ENCODE results near the gene CDC42BPA. TPM values are rescaled to one million over a fixed set of nuclear protein-coding genes. Genes with fewer than 3 reads are reported as not detected.
"Not testable (repeated sequence)": the region's sequence is repeated elsewhere in the genome, so short reads cannot be mapped to it uniquely, and the experiment has no call there.

The CDC42BPA gene
- total and polyA plus RNA-seq, 4 donors, result 8.1 to 71.3 (median 33.0) TPM

- no peak for DNase-seq
Measured at GRCh38 chr1:227244339-227245118, 73.8 kb downstream of the CDC42BPA start.

GRCh38 chr1:227242811-227243682, 75.2 kb downstream of the CDC42BPA start:
- 97 to 98% methylated on average over 2 of the region's 2 CpGs for WGBS, 2 donors
- no peak for ATAC-seq (ENCODE audit: low FRiP score)
- Histone ChIP-seq H3K36me3 (ENCODE audit: control insufficient read depth in 1 of 2, insufficient read depth in 2 of 2, low read length in 1 of 2) (no peaks in the 10 kb centered on the region), H3K4me3 (ENCODE audit: low read length in 2 of 2) (no peak overlapping the region), H3K4me1 (ENCODE audit: control insufficient read depth in 1 of 2, insufficient read depth in 2 of 2, low read length in 2 of 2) (no peaks in the 10 kb centered on the region), H3K27me3 (ENCODE audit: control insufficient read depth in 1 of 2, insufficient read depth in 2 of 2, low read length in 1 of 2) (no peaks in the 10 kb centered on the region), H3K9me3 (ENCODE audit: control insufficient read depth, low read length) (no peaks in the 10 kb centered on the region), H3K27ac (ENCODE audit: low read depth in 1 of 2, low read length in 2 of 2) (no peak overlapping the region)
- intact Hi-C loops (cut with DNase I), result loop anchor here (5.0 to 10.0 kb wide), 3 partner anchors 52 to 194 kb away; partner anchors contain the start of gene CDC42BPA (in 1 of the 2)
- DNase-seq, result no peak

More at GRCh38 chr1:227244339-227245118, 73.8 kb downstream of the CDC42BPA start:
- no peak for ATAC-seq (ENCODE audit: low FRiP score)
- 91 to 92% methylated on average over 2 of the region's 2 CpGs for WGBS, 2 donors
- intact Hi-C loops (cut with DNase I), result loop anchor here (5.0 to 10.0 kb wide), 3 partner anchors 50 to 193 kb away; partner anchors contain the start of gene CDC42BPA (in 1 of the 2)
- Histone ChIP-seq H3K36me3 (ENCODE audit: control insufficient read depth in 1 of 2, insufficient read depth in 2 of 2, low read length in 1 of 2) (no peaks in the 10 kb centered on the region), H3K27me3 (ENCODE audit: control insufficient read depth in 1 of 2, insufficient read depth in 2 of 2, low read length in 1 of 2) (no peaks in the 10 kb centered on the region), H3K4me3 (ENCODE audit: low read length in 2 of 2) (no peak overlapping the region), H3K27ac (ENCODE audit: low read depth in 1 of 2, low read length in 2 of 2) (no peak overlapping the region), H3K9me3 (ENCODE audit: control insufficient read depth, low read length) (no peaks in the 10 kb centered on the region), H3K4me1 (ENCODE audit: control insufficient read depth in 1 of 2, insufficient read depth in 2 of 2, low read length in 2 of 2) (no peaks in the 10 kb centered on the region)

GRCh38 chr1:227240983-227241382, 77.3 kb downstream of the CDC42BPA start:
- no peaks in the 10 kb centered on the region for H3K27me3 ChIP-seq (ENCODE audit: control insufficient read depth in 1 of 2, insufficient read depth in 2 of 2, low read length in 1 of 2)
- DNase-seq, result no peak
- no peak overlapping the region for H3K4me3 ChIP-seq (ENCODE audit: low read length in 2 of 2)
- no peaks in the 10 kb centered on the region for H3K36me3 ChIP-seq (ENCODE audit: control insufficient read depth in 1 of 2, insufficient read depth in 2 of 2, low read length in 1 of 2)
- no peak for ATAC-seq (ENCODE audit: low FRiP score)
- H3K9me3 ChIP-seq (ENCODE audit: control insufficient read depth, low read length), result no peaks in the 10 kb centered on the region
- H3K4me1 ChIP-seq (ENCODE audit: control insufficient read depth in 1 of 2, insufficient read depth in 2 of 2, low read length in 2 of 2), result no peaks in the 10 kb centered on the region
- intact Hi-C loops (cut with DNase I), result loop anchor here (5.0 to 10.0 kb wide), 3 partner anchors 54 to 196 kb away; partner anchors contain the start of gene CDC42BPA (in 1 of the 2)
- no peak overlapping the region for H3K27ac ChIP-seq (ENCODE audit: low read depth in 1 of 2, low read length in 2 of 2)

GRCh38 chr1:227234998-227235405, 83.3 kb downstream of the CDC42BPA start:
- Histone ChIP-seq H3K27ac (ENCODE audit: low read depth in 1 of 2, low read length in 2 of 2) (no peak overlapping the region), H3K27me3 (ENCODE audit: control insufficient read depth in 1 of 2, insufficient read depth in 2 of 2, low read length in 1 of 2) (no peaks in the 10 kb centered on the region), H3K36me3 (ENCODE audit: control insufficient read depth in 1 of 2, insufficient read depth in 2 of 2, low read length in 1 of 2) (no peaks in the 10 kb centered on the region), H3K4me1 (ENCODE audit: control insufficient read depth in 1 of 2, insufficient read depth in 2 of 2, low read length in 2 of 2) (no peaks in the 10 kb centered on the region), H3K9me3 (ENCODE audit: control insufficient read depth, low read length) (no peaks in the 10 kb centered on the region), H3K4me3 (ENCODE audit: low read length in 2 of 2) (no peak overlapping the region)
- intact Hi-C loops (cut with DNase I), result loop anchor here in 1 of 2 donors (5.0 kb wide), 1 partner anchor 202 kb away; no protein-coding TSS in a partner anchor
- DNase-seq (no peak), ATAC-seq (ENCODE audit: low FRiP score) (no peak)
- 76 to 91% methylated on average over 1 of the region's 1 CpG for WGBS, 2 donors

- not testable (repeated sequence) for ATAC-seq (ENCODE audit: low FRiP score)
Measured at GRCh38 chr1:227231128-227231527, 87.2 kb downstream of the CDC42BPA start.

DNA sequence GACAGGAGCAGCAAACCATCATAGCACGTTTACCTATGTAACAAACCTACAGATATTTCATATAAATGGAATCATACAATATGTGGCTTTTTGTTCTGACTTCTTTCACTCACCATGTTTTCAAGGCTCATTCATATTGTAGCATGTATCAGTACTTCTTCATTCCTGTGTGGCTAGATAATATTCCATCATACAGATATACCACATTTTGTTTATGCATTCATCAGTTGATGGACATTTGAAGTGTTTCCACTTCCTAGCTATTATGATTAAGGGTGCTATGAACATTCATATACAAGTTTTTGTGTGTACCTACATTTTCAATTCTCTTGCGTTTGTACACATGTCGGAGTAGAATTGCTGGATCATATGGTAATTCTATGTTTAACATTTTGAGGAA, 90.1 kb downstream of the CDC42BPA start:
- ATAC-seq (ENCODE audit: low FRiP score), result no peak
- DNase-seq, result no peak
- Histone ChIP-seq H3K4me1 (ENCODE audit: control insufficient read depth in 1 of 2, insufficient read depth in 2 of 2, low read length in 2 of 2) (no peaks in the 10 kb centered on the region), H3K27ac (ENCODE audit: low read depth in 1 of 2, low read length in 2 of 2) (no peak overlapping the region), H3K4me3 (ENCODE audit: low read length in 2 of 2) (no peak overlapping the region), H3K9me3 (ENCODE audit: control insufficient read depth, low read length) (no peaks in the 10 kb centered on the region), H3K36me3 (ENCODE audit: control insufficient read depth in 1 of 2, insufficient read depth in 2 of 2, low read length in 1 of 2) (no peaks in the 10 kb centered on the region), H3K27me3 (ENCODE audit: control insufficient read depth in 1 of 2, insufficient read depth in 2 of 2, low read length in 1 of 2) (no peaks in the 10 kb centered on the region)
- WGBS, 2 donors, result 90 to 91% methylated on average over 3 of the region's 3 CpGs
- intact Hi-C loops (cut with DNase I), result no loop called here

More at GRCh38 chr1:227231128-227231527, 87.2 kb downstream of the CDC42BPA start:
- H3K4me3 ChIP-seq (ENCODE audit: low read length in 2 of 2); intact Hi-C loops (cut with DNase I); DNase-seq; H3K36me3 ChIP-seq (ENCODE audit: control insufficient read depth in 1 of 2, insufficient read depth in 2 of 2, low read length in 1 of 2); H3K9me3 ChIP-seq (ENCODE audit: control insufficient read depth, low read length); H3K27me3 ChIP-seq (ENCODE audit: control insufficient read depth in 1 of 2, insufficient read depth in 2 of 2, low read length in 1 of 2); H3K27ac ChIP-seq (ENCODE audit: low read depth in 1 of 2, low read length in 2 of 2); H3K4me1 ChIP-seq (ENCODE audit: control insufficient read depth in 1 of 2, insufficient read depth in 2 of 2, low read length in 2 of 2): not testable (repeated sequence)
- 86 to 90% methylated on average over 7 of the region's 7 CpGs for WGBS, 2 donors

DNA sequence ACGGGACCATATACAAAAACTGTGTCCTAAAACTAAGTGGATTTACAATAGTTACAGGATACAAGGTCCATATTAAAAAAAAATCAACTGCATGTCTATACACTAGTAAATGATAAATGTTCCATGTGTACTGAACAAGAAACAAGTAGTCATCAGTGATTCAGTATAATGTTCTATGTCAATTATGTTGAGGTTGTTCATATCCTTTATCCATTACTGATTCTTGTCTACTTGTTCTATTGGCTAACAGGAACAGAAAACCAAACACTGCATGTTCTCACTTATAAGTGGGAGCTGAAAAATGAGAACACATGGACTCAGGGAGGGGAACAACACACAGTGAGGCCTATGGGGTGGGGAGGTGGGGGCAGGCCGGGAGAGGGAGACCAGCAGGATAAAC, 90.5 kb downstream of the CDC42BPA start:
- intact Hi-C loops (cut with DNase I), result no loop called here
- Histone ChIP-seq H3K36me3 (ENCODE audit: control insufficient read depth in 1 of 2, insufficient read depth in 2 of 2, low read length in 1 of 2) (no peaks in the 10 kb centered on the region), H3K9me3 (ENCODE audit: control insufficient read depth, low read length) (no peaks in the 10 kb centered on the region), H3K27ac (ENCODE audit: low read depth in 1 of 2, low read length in 2 of 2) (no peak overlapping the region), H3K27me3 (ENCODE audit: control insufficient read depth in 1 of 2, insufficient read depth in 2 of 2, low read length in 1 of 2) (no peaks in the 10 kb centered on the region), H3K4me1 (ENCODE audit: control insufficient read depth in 1 of 2, insufficient read depth in 2 of 2, low read length in 2 of 2) (no peaks in the 10 kb centered on the region), H3K4me3 (ENCODE audit: low read length in 2 of 2) (no peak overlapping the region)
- 75 to 81% methylated on average over 2 of the region's 2 CpGs for WGBS, 2 donors
- ATAC-seq (ENCODE audit: low FRiP score) (no peak), DNase-seq (no peak)

- Histone ChIP-seq H3K36me3 (ENCODE audit: control insufficient read depth in 1 of 2, insufficient read depth in 2 of 2, low read length in 1 of 2) (no peaks in the 10 kb centered on the region), H3K27ac (ENCODE audit: low read depth in 1 of 2, low read length in 2 of 2) (no peak overlapping the region), H3K27me3 (ENCODE audit: control insufficient read depth in 1 of 2, insufficient read depth in 2 of 2, low read length in 1 of 2) (no peaks in the 10 kb centered on the region), H3K9me3 (ENCODE audit: control insufficient read depth, low read length) (no peaks in the 10 kb centered on the region), H3K4me3 (ENCODE audit: low read length in 2 of 2) (no peak overlapping the region), H3K4me1 (ENCODE audit: control insufficient read depth in 1 of 2, insufficient read depth in 2 of 2, low read length in 2 of 2) (no peaks in the 10 kb centered on the region)
- DNase-seq (no peak), ATAC-seq (ENCODE audit: low FRiP score) (no peak)
- WGBS, 2 donors, result 51 to 54% methylated on average over 2 of the region's 2 CpGs
- intact Hi-C loops (cut with DNase I), result no loop called here
Measured at GRCh38 chr1:227225715-227226346, 92.5 kb downstream of the CDC42BPA start.

Data from aorta (tissue), 5 donors.